HG03558 (cell line): ENCODE data around the gene NSD1.
"Not testable (repeated sequence)": the region's sequence is repeated elsewhere in the genome, so short reads cannot be mapped to it uniquely, and the experiment has no call there.

Experiments
- ATAC-seq: cut with Tn5 transposase; IDR thresholded peaks from one replicate; pipeline ENCODE4 v1.9.1; 2021; ENCODE audit warnings: moderate number of reproducible peaks; ENCODE audit not compliant: unreplicated experiment; ENCODE audit errors: extremely low read depth

The NSD1 gene

DNA sequence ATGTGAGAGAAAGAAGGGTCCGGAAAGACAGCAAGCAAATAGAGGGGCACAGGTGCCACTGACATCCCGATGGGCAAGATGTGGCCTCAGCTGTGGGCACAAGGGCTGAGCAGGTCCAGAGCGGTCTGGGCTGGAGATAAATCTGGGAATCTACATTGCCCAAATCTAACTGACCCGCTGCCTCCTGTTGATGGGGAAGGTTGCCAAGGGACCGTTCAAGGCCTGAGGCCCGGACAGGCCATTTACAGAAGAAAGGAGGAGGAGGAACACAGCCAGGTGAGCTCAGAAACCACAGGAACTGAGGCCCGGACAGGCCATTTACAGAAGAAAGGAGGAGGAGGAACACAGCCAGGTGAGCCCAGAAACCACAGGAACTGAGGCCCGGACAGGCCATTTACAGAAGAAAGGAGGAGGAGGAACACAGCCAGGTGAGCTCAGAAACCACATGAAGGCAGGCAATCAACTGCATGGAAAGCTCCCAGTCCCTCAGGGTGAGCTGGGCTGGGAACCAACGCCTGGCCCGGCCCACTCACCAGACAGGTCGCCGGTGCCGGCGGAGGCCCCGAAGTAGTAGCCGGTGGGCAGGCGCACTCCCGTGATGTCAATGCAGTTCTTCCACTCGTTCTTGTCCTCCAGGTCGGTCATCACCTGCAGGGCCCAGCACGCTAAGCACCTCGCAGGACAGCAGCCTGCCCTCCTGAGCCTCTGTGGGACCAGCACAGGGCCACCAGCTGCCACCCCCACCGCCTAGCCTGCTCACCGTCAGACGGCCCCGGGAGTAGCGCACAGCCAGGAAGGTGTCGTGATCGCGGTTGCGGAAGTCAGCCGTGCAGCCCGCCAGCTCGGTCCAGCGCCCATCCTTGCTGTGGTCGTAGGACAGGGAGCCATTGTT lies 203.3 kb downstream of the NSD1 start:
- ATAC-seq, result no peak

DNA sequence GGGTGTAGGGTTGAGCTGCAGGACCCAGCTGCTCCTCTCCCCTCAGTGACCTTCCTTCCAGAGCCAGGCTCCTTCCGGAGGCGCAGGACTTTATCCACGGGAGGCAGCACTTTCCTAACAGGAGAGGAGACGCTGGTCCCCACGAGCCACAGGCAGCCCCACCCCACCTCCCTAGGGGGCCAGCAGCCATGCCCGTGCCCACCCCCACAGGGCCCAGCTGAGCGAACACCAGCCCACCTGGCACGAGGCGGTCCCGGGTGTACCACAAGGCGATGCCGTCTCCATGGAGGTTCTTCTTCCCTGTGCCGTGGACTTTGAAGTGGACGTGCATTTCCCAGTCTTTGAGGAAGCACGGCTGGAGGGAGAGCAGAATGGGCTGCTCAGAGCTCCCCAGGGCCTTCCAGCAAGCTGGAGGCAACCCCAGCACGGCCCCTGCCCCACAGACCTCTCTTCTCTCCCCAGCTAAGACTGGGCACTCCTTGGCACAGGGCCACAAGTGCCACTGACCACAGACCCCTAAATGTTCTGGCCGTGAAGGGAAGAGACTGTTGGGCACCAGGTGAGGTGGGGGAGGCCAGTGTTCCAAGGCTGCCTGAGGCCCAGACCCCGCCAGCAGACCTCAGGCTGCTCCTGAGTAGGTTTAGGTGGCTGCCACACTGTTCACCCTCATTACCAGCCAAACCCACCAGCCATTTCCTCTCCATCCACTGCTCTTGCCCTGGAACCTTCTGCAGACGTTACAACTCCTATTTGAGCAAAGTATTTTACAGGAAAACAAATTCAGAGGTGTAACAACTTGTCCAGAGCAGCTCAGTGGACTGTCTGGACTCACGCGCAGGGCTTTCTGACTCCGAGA lies 204.9 kb downstream of the NSD1 start:
- ATAC-seq, result no peak

- ATAC-seq, result no peak
Measured at GRCh38 chr5:177339107-177339638, 205.6 kb downstream of the NSD1 start.

DNA sequence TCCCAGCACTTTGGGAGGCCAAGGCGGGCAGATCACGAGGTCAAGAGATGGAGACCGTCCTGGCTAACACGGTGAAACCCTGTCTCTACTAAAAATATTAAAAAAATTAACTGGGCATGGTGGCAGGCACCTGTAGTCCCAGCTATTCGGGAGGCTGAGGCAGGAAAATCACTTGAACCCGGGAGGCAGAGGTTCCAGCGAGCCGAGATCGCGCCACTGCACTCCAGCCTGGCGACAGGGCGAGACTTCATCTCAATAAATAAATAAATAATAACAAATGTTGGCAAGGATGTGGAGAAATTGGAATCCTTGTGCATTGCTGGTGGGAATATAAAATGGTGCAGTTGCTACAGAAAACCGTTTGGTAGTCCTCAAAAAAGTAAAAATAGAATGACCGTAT lies 209.4 kb downstream of the NSD1 start:
- ATAC-seq, result not testable (repeated sequence)

DNA sequence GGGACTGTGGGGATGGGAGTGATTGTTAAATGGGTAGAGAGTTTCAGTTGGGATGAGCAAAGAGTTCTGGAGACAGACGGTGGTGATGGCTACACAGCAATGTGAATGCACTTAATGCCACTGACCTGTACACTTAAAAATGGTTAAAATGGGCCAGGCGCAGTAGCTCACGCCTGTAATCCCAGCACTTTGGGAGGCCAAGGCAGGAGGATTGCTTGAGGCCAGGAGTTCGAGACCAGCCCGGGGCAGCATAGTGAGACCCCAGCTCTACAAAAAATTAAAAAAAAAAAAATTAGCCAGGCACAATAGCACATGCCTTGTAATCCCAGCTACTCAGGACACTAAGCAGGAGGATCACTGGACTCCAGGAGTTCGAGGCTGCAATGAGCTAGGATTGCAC lies 210.2 kb downstream of the NSD1 start:
- no peak for ATAC-seq

- no peak for ATAC-seq
Measured at GRCh38 chr5:177344891-177345290, 211.3 kb downstream of the NSD1 start.

GRCh38 chr5:177346820-177347219 lies 213.2 kb downstream of the NSD1 start:
- ATAC-seq, result no peak

- ATAC-seq, result no peak
Measured at GRCh38 chr5:177347699-177348098, 214.1 kb downstream of the NSD1 start.

- no peak for ATAC-seq
Measured at GRCh38 chr5:177349362-177349647, 215.7 kb downstream of the NSD1 start.

DNA sequence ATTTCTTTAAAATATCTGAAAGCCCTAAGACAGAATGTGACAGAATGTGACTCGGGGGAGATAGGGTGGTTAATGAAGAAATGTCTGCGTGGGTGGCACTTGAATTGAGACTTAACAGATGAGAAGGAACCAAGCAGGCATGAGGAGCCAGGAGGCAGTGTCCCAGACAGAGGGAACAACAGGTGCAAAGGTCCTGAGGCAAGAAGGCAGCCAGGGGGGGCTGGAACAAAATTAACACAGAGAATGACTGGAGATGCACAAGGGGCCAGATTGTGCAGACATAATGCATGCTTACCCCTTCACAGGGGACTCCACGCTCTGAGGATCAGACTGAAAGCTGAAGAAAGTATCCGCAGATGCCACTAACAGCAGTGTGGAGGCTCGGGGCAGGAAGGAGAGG lies 216.2 kb downstream of the NSD1 start:
- ATAC-seq, result no peak
